Measurements from ENCODE around the gene EPAS1. TPM values are rescaled to one million over a fixed set of nuclear protein-coding genes. Genes with fewer than 3 reads are reported as not detected.
"Not testable (repeated sequence)": the region's sequence is repeated elsewhere in the genome, so short reads cannot be mapped to it uniquely, and the experiment has no call there.

The EPAS1 gene
- total RNA-seq, 4 donors from 2014 or later, result 102 to 260 (median 167) TPM

DNA sequence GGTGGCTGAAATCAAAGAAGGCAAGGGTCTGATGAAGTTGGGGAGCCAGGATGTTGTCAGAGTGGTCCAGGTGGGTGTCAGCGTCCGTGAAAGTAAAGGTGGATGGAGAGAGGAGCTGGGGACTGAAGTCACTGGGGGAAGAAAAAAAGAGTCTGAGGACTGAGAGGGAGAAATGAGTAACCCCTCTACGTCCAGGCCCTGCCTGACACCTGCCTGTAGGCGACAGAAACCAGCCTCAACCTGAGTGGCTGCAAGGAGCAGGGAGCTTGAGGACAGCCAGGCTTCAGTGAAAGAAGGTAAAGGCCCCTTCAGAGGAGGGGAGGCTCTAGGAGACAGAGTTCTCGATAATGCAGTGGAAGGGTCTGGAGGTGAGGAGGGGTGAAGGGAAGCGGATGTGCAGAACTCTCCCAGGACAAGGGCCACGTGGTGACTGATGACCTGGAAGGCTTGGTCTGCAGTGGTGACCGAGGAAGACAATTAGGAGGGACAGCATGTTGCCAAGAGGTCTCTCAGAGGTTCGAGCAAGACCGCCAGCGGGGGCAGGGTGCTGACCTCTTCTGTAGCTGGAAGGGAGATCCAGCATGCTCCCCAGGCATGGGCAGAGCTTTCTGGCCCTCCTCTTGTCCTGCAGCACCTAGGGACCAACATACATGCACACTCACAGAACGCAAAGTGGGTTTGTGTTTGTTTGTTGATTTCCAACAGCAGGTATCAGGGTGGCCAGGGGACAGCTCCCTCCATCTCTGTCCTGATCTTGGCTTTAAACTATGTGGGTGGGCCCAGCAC is 95.5 kb downstream of the EPAS1 start:
- no peak for DNase-seq
- 85 to 86% methylated on average over 5 to 12 of the region's 12 CpGs for WGBS, 2 donors (ENCODE audit: low coverage in 1 of 2)
- H3K4me3 ChIP-seq, result no peak overlapping the region
- intact Hi-C loops (cut with DNase I; ENCODE audit: low total_unique reads) (no loop called here), in situ Hi-C loops (cut with MboI; ENCODE audit: low pct_ligation_motif_present in 1 of 4, low pct_unique_long_range_greater_than_20kb in 1 of 4, low sequenced_read_pairs in 3 of 4) (no loop called here)
- H3K36me3 ChIP-seq, result no peaks in the 10 kb centered on the region
- H3K9me3 ChIP-seq, result no peaks in the 10 kb centered on the region
- H3K27ac ChIP-seq, result no peak overlapping the region
- no peaks in the 10 kb centered on the region for H3K4me1 ChIP-seq
- no peaks in the 10 kb centered on the region for H3K27me3 ChIP-seq
- TF ChIP-seq EP300 (IDR thresholded peaks at IDR 0.05; ENCODE audit: low read depth) (no peak), POLR2A (IDR thresholded peaks at IDR 0.05) (no peak), POLR2AphosphoS5 (IDR thresholded peaks at IDR 0.05) (no peak)
- TF ChIP-seq, protein P1, sequence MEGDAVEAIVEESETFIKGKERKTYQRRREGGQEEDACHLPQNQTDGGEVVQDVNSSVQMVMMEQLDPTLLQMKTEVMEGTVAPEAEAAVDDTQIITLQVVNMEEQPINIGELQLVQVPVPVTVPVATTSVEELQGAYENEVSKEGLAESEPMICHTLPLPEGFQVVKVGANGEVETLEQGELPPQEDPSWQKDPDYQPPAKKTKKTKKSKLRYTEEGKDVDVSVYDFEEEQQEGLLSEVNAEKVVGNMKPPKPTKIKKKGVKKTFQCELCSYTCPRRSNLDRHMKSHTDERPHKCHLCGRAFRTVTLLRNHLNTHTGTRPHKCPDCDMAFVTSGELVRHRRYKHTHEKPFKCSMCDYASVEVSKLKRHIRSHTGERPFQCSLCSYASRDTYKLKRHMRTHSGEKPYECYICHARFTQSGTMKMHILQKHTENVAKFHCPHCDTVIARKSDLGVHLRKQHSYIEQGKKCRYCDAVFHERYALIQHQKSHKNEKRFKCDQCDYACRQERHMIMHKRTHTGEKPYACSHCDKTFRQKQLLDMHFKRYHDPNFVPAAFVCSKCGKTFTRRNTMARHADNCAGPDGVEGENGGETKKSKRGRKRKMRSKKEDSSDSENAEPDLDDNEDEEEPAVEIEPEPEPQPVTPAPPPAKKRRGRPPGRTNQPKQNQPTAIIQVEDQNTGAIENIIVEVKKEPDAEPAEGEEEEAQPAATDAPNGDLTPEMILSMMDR (IDR thresholded peaks at IDR 0.05), result no peak

DNA sequence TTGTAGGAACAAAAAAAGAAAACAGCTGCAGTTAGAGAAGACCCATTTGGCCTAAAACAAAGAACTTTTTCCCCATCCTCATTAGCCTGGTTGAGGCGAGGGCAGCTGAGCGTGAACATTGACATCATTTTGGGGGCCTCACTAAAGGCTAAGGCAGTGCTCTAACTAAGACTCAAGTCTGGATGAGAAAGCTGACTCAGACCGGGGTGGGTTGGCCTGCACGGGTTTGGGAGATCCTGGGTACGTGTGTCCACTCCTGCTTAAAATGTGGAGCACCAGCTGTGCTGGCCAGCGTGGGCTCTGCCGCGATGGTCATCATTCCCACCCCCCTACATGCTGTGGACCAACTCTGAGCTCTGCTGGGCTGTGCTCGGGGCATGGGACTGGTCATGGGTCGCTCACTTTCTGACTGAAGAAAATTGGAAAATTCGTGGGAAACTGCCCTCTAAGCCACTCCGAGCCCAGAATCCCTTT is 96.2 kb downstream of the EPAS1 start:
- in situ Hi-C loops (cut with MboI; ENCODE audit: low pct_ligation_motif_present in 1 of 4, low pct_unique_long_range_greater_than_20kb in 1 of 4, low sequenced_read_pairs in 3 of 4), result no loop called here
- no peak for TF ChIP-seq EP300 (IDR thresholded peaks at IDR 0.05; ENCODE audit: low read depth)
- TF ChIP-seq POLR2AphosphoS5 (IDR thresholded peaks at IDR 0.05), result no peak
- no peak for TF ChIP-seq POLR2A (IDR thresholded peaks at IDR 0.05)
- TF ChIP-seq, protein P1 (IDR thresholded peaks at IDR 0.05), result no peak
- no peak for DNase-seq
- intact Hi-C loops (cut with DNase I; ENCODE audit: low total_unique reads), result no loop called here
- Histone ChIP-seq H3K4me3 (no peak overlapping the region), H3K27me3 (no peaks in the 10 kb centered on the region), H3K9me3 (no peaks in the 10 kb centered on the region), H3K4me1 (no peaks in the 10 kb centered on the region), H3K27ac (no peak overlapping the region), H3K36me3 (no peaks in the 10 kb centered on the region)
- 86% methylated on average over 12 of the region's 12 CpGs; no CpG with 5 or more reads in 1 of the 2 donors for WGBS, 2 donors (ENCODE audit: low coverage in 1 of 2)

DNA sequence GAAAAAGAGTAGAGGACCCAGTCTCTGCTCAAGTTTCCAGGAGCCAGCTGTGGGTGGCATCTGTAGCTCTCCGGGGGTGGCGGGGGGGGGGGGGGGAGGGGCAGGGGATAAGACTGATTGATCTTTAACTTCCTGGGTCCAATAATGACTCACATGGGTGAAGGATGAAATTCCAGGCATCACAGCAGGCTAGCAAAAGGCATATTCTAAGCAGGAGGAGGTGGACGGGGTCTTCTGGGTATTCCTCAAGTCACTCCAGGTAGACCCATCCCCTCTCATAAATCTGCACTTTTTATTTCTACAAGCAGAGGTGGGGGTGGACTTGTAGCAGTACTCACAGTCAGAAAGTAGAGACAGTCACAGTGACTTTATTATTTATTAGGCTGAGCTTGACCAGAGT is 96.7 kb downstream of the EPAS1 start:
- TF ChIP-seq POLR2AphosphoS5 (IDR thresholded peaks at IDR 0.05), result no peak
- in situ Hi-C loops (cut with MboI; ENCODE audit: low pct_ligation_motif_present in 1 of 4, low pct_unique_long_range_greater_than_20kb in 1 of 4, low sequenced_read_pairs in 3 of 4), result no loop called here
- Histone ChIP-seq H3K9me3 (no peaks in the 10 kb centered on the region), H3K4me3 (no peak overlapping the region), H3K27ac (no peak overlapping the region), H3K27me3 (no peaks in the 10 kb centered on the region), H3K36me3 (no peaks in the 10 kb centered on the region), H3K4me1 (no peaks in the 10 kb centered on the region)
- WGBS, 2 donors (ENCODE audit: low coverage in 1 of 2), result 74 to 75% methylated on average over 2 to 3 of the region's 3 CpGs
- no peak for DNase-seq
- intact Hi-C loops (cut with DNase I; ENCODE audit: low total_unique reads), result no loop called here

DNA sequence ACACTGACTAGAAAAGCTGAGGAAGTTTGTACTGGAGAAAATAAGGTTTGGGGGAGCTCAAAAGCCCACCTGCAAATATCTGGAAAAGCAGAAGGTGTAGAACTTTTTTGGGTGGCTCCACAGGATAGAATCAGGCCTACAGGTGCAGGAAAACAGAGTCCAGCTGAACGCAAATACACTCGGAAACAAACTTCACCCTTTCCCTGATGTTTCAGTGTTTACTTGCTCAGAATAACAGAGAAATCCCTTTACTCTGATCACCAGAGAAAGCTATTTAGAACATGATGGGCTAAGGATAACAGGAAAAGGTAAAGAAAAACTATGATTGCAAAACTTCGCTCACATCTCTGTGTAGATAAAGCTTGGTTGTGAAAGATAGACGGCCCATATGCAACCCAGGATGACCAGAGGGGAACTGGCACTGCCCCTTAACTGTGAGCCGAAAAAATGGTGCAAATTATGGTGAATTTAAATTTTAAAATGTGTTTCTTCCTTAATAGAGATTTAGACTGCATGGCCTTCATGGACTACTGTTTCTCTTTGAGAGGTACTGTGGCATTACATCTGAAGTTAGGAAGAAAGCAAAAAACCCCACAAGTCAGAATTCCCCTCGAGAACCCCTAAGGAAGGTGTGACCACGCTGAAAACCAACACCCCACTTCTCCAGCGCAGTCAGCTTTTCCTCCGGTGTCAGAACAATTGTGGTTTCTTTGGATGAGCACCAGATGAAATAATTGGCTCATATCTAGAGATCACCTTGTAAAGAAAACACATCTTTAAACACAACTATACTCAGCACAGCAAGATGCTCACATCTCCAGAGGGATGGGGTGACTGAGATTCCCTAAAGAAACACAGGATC is 97.7 kb downstream of the EPAS1 start:
- H3K27ac ChIP-seq, result no peak overlapping the region
- no peaks in the 10 kb centered on the region for H3K27me3 ChIP-seq
- no peaks in the 10 kb centered on the region for H3K36me3 ChIP-seq
- H3K9me3 ChIP-seq, result no peaks in the 10 kb centered on the region
- no peak overlapping the region for H3K4me3 ChIP-seq
- DNase-seq, result no peak
- H3K4me1 ChIP-seq, result no peaks in the 10 kb centered on the region
- WGBS, 2 donors (ENCODE audit: low coverage in 1 of 2), result 65 to 82% methylated on average over 5 to 9 of the region's 9 CpGs
- in situ Hi-C loops (cut with MboI; ENCODE audit: low pct_ligation_motif_present in 1 of 4, low pct_unique_long_range_greater_than_20kb in 1 of 4, low sequenced_read_pairs in 3 of 4), result no loop called here
- intact Hi-C loops (cut with DNase I; ENCODE audit: low total_unique reads), result no loop called here
- TF ChIP-seq, protein P1 (IDR thresholded peaks at IDR 0.05), result no peak
- TF ChIP-seq EP300 (IDR thresholded peaks at IDR 0.05; ENCODE audit: low read depth) (no peak), POLR2A (IDR thresholded peaks at IDR 0.05) (no peak), POLR2AphosphoS5 (IDR thresholded peaks at IDR 0.05) (no peak)

DNA sequence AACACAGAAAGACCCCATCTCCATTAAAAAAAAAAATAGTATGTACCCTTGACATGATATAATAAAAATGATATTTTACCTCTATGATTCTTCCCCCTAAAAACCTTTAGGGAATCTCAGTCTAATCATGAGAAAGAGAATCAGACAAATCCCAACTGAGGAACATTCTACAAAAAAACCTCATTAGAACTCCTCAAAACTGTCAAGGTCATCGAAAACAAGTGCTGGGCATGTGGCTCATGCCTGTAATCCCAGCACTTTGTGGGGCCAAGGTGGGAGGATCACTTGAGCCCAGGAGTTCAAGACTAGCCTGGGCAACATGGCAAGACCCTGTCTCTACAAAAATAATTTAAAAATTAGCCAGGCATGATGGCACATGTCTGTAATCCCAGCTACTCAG is 98.5 kb downstream of the EPAS1 start:
- H3K9me3 ChIP-seq; H3K4me1 ChIP-seq; H3K27me3 ChIP-seq; H3K36me3 ChIP-seq; intact Hi-C loops (cut with DNase I; ENCODE audit: low total_unique reads); DNase-seq; in situ Hi-C loops (cut with MboI; ENCODE audit: low pct_ligation_motif_present in 1 of 4, low pct_unique_long_range_greater_than_20kb in 1 of 4, low sequenced_read_pairs in 3 of 4); H3K27ac ChIP-seq; H3K4me3 ChIP-seq: not testable (repeated sequence)
- WGBS, 2 donors (ENCODE audit: low coverage in 1 of 2), result 78 to 80% methylated on average over 1 of the region's 1 CpG

Measured in transverse colon (tissue), 4 donors.